ENCODE results near the gene TDRKH. TPM values are rescaled to one million over a fixed set of nuclear protein-coding genes. Genes with fewer than 3 reads are reported as not detected.

The TDRKH gene
- total RNA-seq, 5 donors from 2014 or later (not counting 1 experiment from before 2014, with no cell fraction given), result 9.6 to 26.3 (median 22.1) TPM

GRCh38 chr1:151779852-151780251 lies 10.4 kb downstream of the TDRKH start:
- Histone ChIP-seq H3K27ac (ENCODE audit: low read length) (no peak overlapping the region), H3K36me3 (ENCODE audit: control insufficient read depth in 2 of 2, extremely low read depth in 1 of 2, insufficient read depth in 1 of 2, low read length in 1 of 2) (peaks cover 7 to 53% of the 10 kb centered on the region in 2 donors)

GRCh38 chr1:151777317-151777716 lies 13.0 kb downstream of the TDRKH start:
- Mint-ChIP-seq H3K9me3 (no peaks in the 10 kb centered on the region), H3K27me3 (no peaks in the 10 kb centered on the region), H3K36me3 (peaks cover 56% of the 10 kb centered on the region), H3K4me1 (no peaks in the 10 kb centered on the region), H3K27ac (no peak overlapping the region), H3K4me3 (no peak overlapping the region)
- H3K36me3 ChIP-seq (ENCODE audit: control insufficient read depth in 2 of 2, extremely low read depth in 1 of 2, insufficient read depth in 1 of 2, low read length in 1 of 2), result peaks cover 7 to 66% of the 10 kb centered on the region in 2 donors
- no peak for DNase-seq
- ATAC-seq (replicated peaks in 1 of 4), result no peak
- H3K4me3 ChIP-seq (ENCODE audit: control insufficient read depth in 1 of 2, extremely low read depth in 1 of 2, low read length in 1 of 2), result no peak overlapping the region
- no peaks in the 10 kb centered on the region for H3K9me3 ChIP-seq
- no CpG with 5 or more reads among the region's 4 CpGs for WGBS (ENCODE audit: insufficient coverage)
- H3K27me3 ChIP-seq (replicated peaks in 1 of 2; ENCODE audit: control insufficient read depth in 2 of 2, extremely low read depth in 1 of 2, insufficient read depth in 2 of 2, low read length in 1 of 2), result no peaks in the 10 kb centered on the region
- ChIA-PET CTCF (no interaction called here), POLR2A (no interaction called here)
- H3K27ac ChIP-seq (ENCODE audit: low read length), result no peak overlapping the region
- H3K4me1 ChIP-seq (ENCODE audit: control insufficient read depth in 1 of 2, extremely low read depth in 1 of 2, insufficient read depth in 2 of 2, low read length in 2 of 2), result no peaks in the 10 kb centered on the region

More at GRCh38 chr1:151779852-151780251, 10.4 kb downstream of the TDRKH start:
- CTCF ChIA-PET, result no interaction called here
- H3K36me3 Mint-ChIP-seq, result peaks cover 48% of the 10 kb centered on the region
- H3K4me3 ChIP-seq (ENCODE audit: control insufficient read depth in 1 of 2, extremely low read depth in 1 of 2, low read length in 1 of 2), result no peak overlapping the region
- POLR2A ChIA-PET, result no interaction called here
- H3K9me3 ChIP-seq, result no peaks in the 10 kb centered on the region
- no peaks in the 10 kb centered on the region for H3K4me1 ChIP-seq (ENCODE audit: control insufficient read depth in 1 of 2, extremely low read depth in 1 of 2, insufficient read depth in 2 of 2, low read length in 2 of 2)
- H3K4me3 Mint-ChIP-seq, result no peak overlapping the region
- 56% methylated on average over 2 of the region's 4 CpGs for WGBS (ENCODE audit: insufficient coverage)
- no peak overlapping the region for H3K27ac Mint-ChIP-seq
- no peaks in the 10 kb centered on the region for H3K27me3 ChIP-seq (replicated peaks in 1 of 2; ENCODE audit: control insufficient read depth in 2 of 2, extremely low read depth in 1 of 2, insufficient read depth in 2 of 2, low read length in 1 of 2)
- H3K27me3 Mint-ChIP-seq, result no peaks in the 10 kb centered on the region
- no peak for DNase-seq
- H3K4me1 Mint-ChIP-seq, result no peaks in the 10 kb centered on the region
- no peak for ATAC-seq (replicated peaks in 1 of 4)
- H3K9me3 Mint-ChIP-seq, result no peaks in the 10 kb centered on the region

GRCh38 chr1:151776665-151777062 lies 13.6 kb downstream of the TDRKH start:
- Mint-ChIP-seq H3K36me3 (peaks cover 56% of the 10 kb centered on the region), H3K9me3 (no peaks in the 10 kb centered on the region), H3K4me3 (no peak overlapping the region), H3K27ac (no peak overlapping the region), H3K4me1 (no peaks in the 10 kb centered on the region), H3K27me3 (no peaks in the 10 kb centered on the region)
- no peaks in the 10 kb centered on the region for H3K27me3 ChIP-seq (replicated peaks in 1 of 2; ENCODE audit: control insufficient read depth in 2 of 2, extremely low read depth in 1 of 2, insufficient read depth in 2 of 2, low read length in 1 of 2)
- H3K4me1 ChIP-seq (ENCODE audit: control insufficient read depth in 1 of 2, extremely low read depth in 1 of 2, insufficient read depth in 2 of 2, low read length in 2 of 2), result no peaks in the 10 kb centered on the region
- no peaks in the 10 kb centered on the region for H3K9me3 ChIP-seq
- H3K36me3 ChIP-seq (ENCODE audit: control insufficient read depth in 2 of 2, extremely low read depth in 1 of 2, insufficient read depth in 1 of 2, low read length in 1 of 2), result peaks cover 7 to 63% of the 10 kb centered on the region in 2 donors
- ChIA-PET CTCF (no interaction called here), POLR2A (no interaction called here)
- 100% methylated on average over 1 of the region's 3 CpGs for WGBS (ENCODE audit: insufficient coverage)
- no peak overlapping the region for H3K27ac ChIP-seq (ENCODE audit: low read length)
- no peak overlapping the region for H3K4me3 ChIP-seq (ENCODE audit: control insufficient read depth in 1 of 2, extremely low read depth in 1 of 2, low read length in 1 of 2)
- DNase-seq (no peak), ATAC-seq (replicated peaks in 1 of 4) (no peak)

- Mint-ChIP-seq H3K27ac (no peak overlapping the region), H3K4me3 (no peak overlapping the region), H3K9me3 (no peaks in the 10 kb centered on the region), H3K4me1 (no peaks in the 10 kb centered on the region), H3K36me3 (peaks cover 51% of the 10 kb centered on the region), H3K27me3 (no peaks in the 10 kb centered on the region)
- Histone ChIP-seq H3K4me3 (ENCODE audit: control insufficient read depth in 1 of 2, extremely low read depth in 1 of 2, low read length in 1 of 2) (no peak overlapping the region), H3K27me3 (replicated peaks in 1 of 2; ENCODE audit: control insufficient read depth in 2 of 2, extremely low read depth in 1 of 2, insufficient read depth in 2 of 2, low read length in 1 of 2) (no peaks in the 10 kb centered on the region), H3K36me3 (ENCODE audit: control insufficient read depth in 2 of 2, extremely low read depth in 1 of 2, insufficient read depth in 1 of 2, low read length in 1 of 2) (peaks cover 7 to 59% of the 10 kb centered on the region in 2 donors), H3K27ac (ENCODE audit: low read length) (no peak overlapping the region), H3K4me1 (ENCODE audit: control insufficient read depth in 1 of 2, extremely low read depth in 1 of 2, insufficient read depth in 2 of 2, low read length in 2 of 2) (no peaks in the 10 kb centered on the region), H3K9me3 (no peaks in the 10 kb centered on the region)
- ChIA-PET POLR2A (no interaction called here), CTCF (no interaction called here)
- ATAC-seq (replicated peaks in 1 of 4) (no peak), DNase-seq (no peak)
- WGBS (ENCODE audit: insufficient coverage), result 83% methylated on average over 1 of the region's 7 CpGs
Measured at GRCh38 chr1:151775894-151776664, 14.2 kb downstream of the TDRKH start.

- no peak overlapping the region for H3K4me3 Mint-ChIP-seq
- H3K4me3 ChIP-seq (ENCODE audit: control insufficient read depth in 1 of 2, extremely low read depth in 1 of 2, low read length in 1 of 2), result no peak overlapping the region
- WGBS (ENCODE audit: insufficient coverage), result 89% methylated on average over 1 of the region's 3 CpGs
- no peaks in the 10 kb centered on the region for H3K27me3 Mint-ChIP-seq
- peaks cover 7 to 52% of the 10 kb centered on the region in 2 donors for H3K36me3 ChIP-seq (ENCODE audit: control insufficient read depth in 2 of 2, extremely low read depth in 1 of 2, insufficient read depth in 1 of 2, low read length in 1 of 2)
- H3K9me3 ChIP-seq, result no peaks in the 10 kb centered on the region
- H3K4me1 ChIP-seq (ENCODE audit: control insufficient read depth in 1 of 2, extremely low read depth in 1 of 2, insufficient read depth in 2 of 2, low read length in 2 of 2), result no peaks in the 10 kb centered on the region
- peaks cover 45% of the 10 kb centered on the region for H3K36me3 Mint-ChIP-seq
- DNase-seq (no peak), ATAC-seq (replicated peaks in 1 of 4) (no peak)
- no peaks in the 10 kb centered on the region for H3K9me3 Mint-ChIP-seq
- H3K27me3 ChIP-seq (replicated peaks in 1 of 2; ENCODE audit: control insufficient read depth in 2 of 2, extremely low read depth in 1 of 2, insufficient read depth in 2 of 2, low read length in 1 of 2), result no peaks in the 10 kb centered on the region
- POLR2A ChIA-PET, result interaction anchor here in 1 of 2 donors (0.6 kb wide), 1 partner anchor 15 kb away, joined by 5 read pairs; no protein-coding TSS in a partner anchor
- no peaks in the 10 kb centered on the region for H3K4me1 Mint-ChIP-seq
- no peak overlapping the region for H3K27ac ChIP-seq (ENCODE audit: low read length)
- no peak overlapping the region for H3K27ac Mint-ChIP-seq
- CTCF ChIA-PET, result interaction anchor here in 1 of 2 donors (0.5 kb wide), 1 partner anchor 172 kb away, joined by 5 read pairs; no protein-coding TSS in a partner anchor
Measured at GRCh38 chr1:151774256-151774922, 15.9 kb downstream of the TDRKH start.

GRCh38 chr1:151773702-151774101 lies 16.6 kb downstream of the TDRKH start:
- ChIA-PET POLR2A (no interaction called here), CTCF (no interaction called here)
- Mint-ChIP-seq H3K27me3 (no peaks in the 10 kb centered on the region), H3K9me3 (no peaks in the 10 kb centered on the region), H3K4me1 (no peaks in the 10 kb centered on the region), H3K4me3 (no peak overlapping the region), H3K36me3 (peaks cover 38% of the 10 kb centered on the region), H3K27ac (no peak overlapping the region)
- Histone ChIP-seq H3K9me3 (no peaks in the 10 kb centered on the region), H3K4me3 (ENCODE audit: control insufficient read depth in 1 of 2, extremely low read depth in 1 of 2, low read length in 1 of 2) (no peak overlapping the region), H3K36me3 (ENCODE audit: control insufficient read depth in 2 of 2, extremely low read depth in 1 of 2, insufficient read depth in 1 of 2, low read length in 1 of 2) (peaks cover 5 to 46% of the 10 kb centered on the region in 2 donors), H3K27ac (ENCODE audit: low read length) (no peak overlapping the region), H3K4me1 (ENCODE audit: control insufficient read depth in 1 of 2, extremely low read depth in 1 of 2, insufficient read depth in 2 of 2, low read length in 2 of 2) (no peaks in the 10 kb centered on the region), H3K27me3 (replicated peaks in 1 of 2; ENCODE audit: control insufficient read depth in 2 of 2, extremely low read depth in 1 of 2, insufficient read depth in 2 of 2, low read length in 1 of 2) (no peaks in the 10 kb centered on the region)
- no peak for ATAC-seq (replicated peaks in 1 of 4)
- no peak for DNase-seq
- no CpG with 5 or more reads among the region's 5 CpGs for whole genome bisulfite sequencing (ENCODE audit: insufficient coverage)
